A549 (cell line): ENCODE data around the gene MYT1.

ENCODE experiments used
- EHF ChIP-seq: fragments of 250-450 bp; sonication (Bioruptor Pico); IDR thresholded peaks from 2 replicates; pipeline ENCODE4 v1.5.0; 2020; ENCODE audit warnings: mild to moderate bottlenecking
- POLR2A ChIP-seq: IDR thresholded peaks from 2 replicates; pipeline ENCODE4 v1.6.1; 2012; ENCODE audit warnings: mild to moderate bottlenecking, low read length
- RAD21 ChIP-seq, 2 experiments: fragments of >200 bp in 1 of 2; sonication (Bioruptor Twin) in 1 of 2; formaldehyde crosslinking in 1 of 2; IDR thresholded peaks in 1 of 2; conservative IDR thresholded peaks in 1 of 2; 2 replicates in 1 of 2; 3 replicates in 1 of 2; pipeline ENCODE4 v1.6.1; 2012 to 2018; ENCODE audit warnings: inconsistent platforms in 1 of 2
- SMC3 ChIP-seq: fragments of >200 bp; sonication (Bioruptor Twin); formaldehyde crosslinking; IDR thresholded peaks from 3 replicates; pipeline ENCODE4 v1.6.1; 2018; ENCODE audit warnings: inconsistent platforms
- TP53 ChIP-seq: fragments of 250-450 bp; sonication (Bioruptor Pico); IDR thresholded peaks from 2 replicates; pipeline ENCODE4 v1.5.0; 2021; ENCODE audit warnings: mild to moderate bottlenecking, moderate library complexity
- ZNF302 ChIP-seq: fragments of 250-450 bp; sonication (Bioruptor Pico); IDR thresholded peaks from 2 replicates; pipeline ENCODE4 v1.9.0; 2021; ENCODE audit warnings: inconsistent platforms, mild to moderate bottlenecking, moderate library complexity
- TF ChIP-seq, protein P1 (sequence below): fragments of >200 bp; sonication (Bioruptor Twin); formaldehyde crosslinking; IDR thresholded peaks from 3 replicates; pipeline ENCODE4 v1.5.1; 2016
- TF ChIP-seq, protein P2 (sequence below): fragments of >200 bp; sonication (Bioruptor Twin); formaldehyde crosslinking; IDR thresholded peaks from 3 replicates; pipeline ENCODE4 v1.6.1; 2016
- TF ChIP-seq, protein P3 (sequence below): IDR thresholded peaks from 2 replicates; pipeline ENCODE4 v1.6.1; 2012

DNA sequence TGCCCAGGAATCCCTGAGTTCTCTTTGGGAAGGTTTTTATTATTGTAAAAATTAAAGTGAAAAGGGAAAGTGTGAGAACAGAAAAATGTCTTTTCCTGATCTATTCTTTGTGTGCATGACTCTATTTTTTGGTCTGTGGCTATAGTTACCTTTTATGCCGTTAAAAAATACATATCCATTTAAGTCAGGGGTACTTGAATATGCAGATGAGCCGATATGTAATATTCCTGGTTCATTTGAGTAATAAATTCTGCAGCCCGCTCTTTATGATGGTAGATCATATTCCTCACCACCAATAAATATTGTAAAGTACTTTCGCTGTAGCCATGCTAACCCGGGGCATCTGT lies 503 bp upstream of the MYT1 start:
- TF ChIP-seq, protein P1, sequence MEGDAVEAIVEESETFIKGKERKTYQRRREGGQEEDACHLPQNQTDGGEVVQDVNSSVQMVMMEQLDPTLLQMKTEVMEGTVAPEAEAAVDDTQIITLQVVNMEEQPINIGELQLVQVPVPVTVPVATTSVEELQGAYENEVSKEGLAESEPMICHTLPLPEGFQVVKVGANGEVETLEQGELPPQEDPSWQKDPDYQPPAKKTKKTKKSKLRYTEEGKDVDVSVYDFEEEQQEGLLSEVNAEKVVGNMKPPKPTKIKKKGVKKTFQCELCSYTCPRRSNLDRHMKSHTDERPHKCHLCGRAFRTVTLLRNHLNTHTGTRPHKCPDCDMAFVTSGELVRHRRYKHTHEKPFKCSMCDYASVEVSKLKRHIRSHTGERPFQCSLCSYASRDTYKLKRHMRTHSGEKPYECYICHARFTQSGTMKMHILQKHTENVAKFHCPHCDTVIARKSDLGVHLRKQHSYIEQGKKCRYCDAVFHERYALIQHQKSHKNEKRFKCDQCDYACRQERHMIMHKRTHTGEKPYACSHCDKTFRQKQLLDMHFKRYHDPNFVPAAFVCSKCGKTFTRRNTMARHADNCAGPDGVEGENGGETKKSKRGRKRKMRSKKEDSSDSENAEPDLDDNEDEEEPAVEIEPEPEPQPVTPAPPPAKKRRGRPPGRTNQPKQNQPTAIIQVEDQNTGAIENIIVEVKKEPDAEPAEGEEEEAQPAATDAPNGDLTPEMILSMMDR = no peak
- no peak for TF ChIP-seq ZNF302 (CRISPR knock-in tag)
- TF ChIP-seq, protein P2, sequence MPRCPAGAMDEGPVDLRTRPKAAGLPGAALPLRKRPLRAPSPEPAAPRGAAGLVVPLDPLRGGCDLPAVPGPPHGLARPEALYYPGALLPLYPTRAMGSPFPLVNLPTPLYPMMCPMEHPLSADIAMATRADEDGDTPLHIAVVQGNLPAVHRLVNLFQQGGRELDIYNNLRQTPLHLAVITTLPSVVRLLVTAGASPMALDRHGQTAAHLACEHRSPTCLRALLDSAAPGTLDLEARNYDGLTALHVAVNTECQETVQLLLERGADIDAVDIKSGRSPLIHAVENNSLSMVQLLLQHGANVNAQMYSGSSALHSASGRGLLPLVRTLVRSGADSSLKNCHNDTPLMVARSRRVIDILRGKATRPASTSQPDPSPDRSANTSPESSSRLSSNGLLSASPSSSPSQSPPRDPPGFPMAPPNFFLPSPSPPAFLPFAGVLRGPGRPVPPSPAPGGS = no peak
- no peak for TF ChIP-seq EHF (CRISPR knock-in tag)
- no peak for TF ChIP-seq POLR2A
- TF ChIP-seq, protein P3, sequence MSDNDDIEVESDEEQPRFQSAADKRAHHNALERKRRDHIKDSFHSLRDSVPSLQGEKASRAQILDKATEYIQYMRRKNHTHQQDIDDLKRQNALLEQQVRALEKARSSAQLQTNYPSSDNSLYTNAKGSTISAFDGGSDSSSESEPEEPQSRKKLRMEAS = no peak
- no peak for TF ChIP-seq TP53 (CRISPR knock-in tag)
- no peak for TF ChIP-seq RAD21 (conservative IDR thresholded peaks at IDR 0.05 in 1 of 2, IDR thresholded peaks at IDR 0.05 in 1 of 2)
- no peak for TF ChIP-seq SMC3
